Chondrocyte (in vitro differentiated cells): ENCODE measurements around the gene MSANTD3. TPM values are rescaled to one million over a fixed set of nuclear protein-coding genes. Genes with fewer than 3 reads are reported as not detected.
A peak's percentile ranks its signal among the peaks of the same experiment; 100 is the strongest.

Experiments
- DNase-seq: peaks from one replicate; pipeline ENCODE4 v3.0.0; 2021; ENCODE audit warnings: mixed read lengths, low spot score
- H3K27ac Mint-ChIP-seq: one replicate; pipeline ENCODE4 v1.8.0; 2021; ENCODE audit warnings: mild to moderate bottlenecking, moderate library complexity, mixed read lengths; ENCODE audit not compliant: unreplicated experiment
- H3K27me3 Mint-ChIP-seq: 2 replicates; pipeline ENCODE4 v1.8.0; 2021; ENCODE audit warnings: low read depth, mixed read lengths
- H3K36me3 Mint-ChIP-seq: 2 replicates; pipeline ENCODE4 v1.8.0; 2021; ENCODE audit warnings: low read depth, mixed read lengths
- H3K4me1 Mint-ChIP-seq: 2 replicates; pipeline ENCODE4 v1.8.0; 2021; ENCODE audit warnings: low read depth, mild to moderate bottlenecking, mixed read lengths
- H3K4me3 Mint-ChIP-seq: one replicate; pipeline ENCODE4 v1.8.0; 2021; ENCODE audit warnings: mild to moderate bottlenecking, moderate library complexity, mixed read lengths; ENCODE audit not compliant: unreplicated experiment
- H3K9me3 Mint-ChIP-seq: 2 replicates; pipeline ENCODE4 v1.8.0; 2021; ENCODE audit warnings: low read depth, mixed read lengths
- total RNA-seq: library from RNA; stranded (reverse); gene quantifications from 3 replicates; pipeline ENCODE4 v1.2.1, GENCODE V29; 2021
- TF ChIP-seq, protein P1 (sequence below): fragments of 200-600 bp; sonication (generic); IDR thresholded peaks from 2 replicates; pipeline ENCODE4 v1.5.0; 2021; ENCODE audit warnings: antibody characterized with exemption, mild to moderate bottlenecking, moderate library complexity

The MSANTD3 gene
- total RNA-seq, 1 donor from 2014 or later: 54.0 TPM

GRCh38 chr9:100448266-100448665, 21.3 kb downstream of the MSANTD3 start:
- H3K4me3 Mint-ChIP-seq: no peak overlapping the region
- DNase-seq: no peak
- no peaks in the 10 kb centered on the region for H3K27me3 Mint-ChIP-seq
- no peak overlapping the region for H3K27ac Mint-ChIP-seq
- H3K9me3 Mint-ChIP-seq: no peaks in the 10 kb centered on the region
- TF ChIP-seq, protein P1, sequence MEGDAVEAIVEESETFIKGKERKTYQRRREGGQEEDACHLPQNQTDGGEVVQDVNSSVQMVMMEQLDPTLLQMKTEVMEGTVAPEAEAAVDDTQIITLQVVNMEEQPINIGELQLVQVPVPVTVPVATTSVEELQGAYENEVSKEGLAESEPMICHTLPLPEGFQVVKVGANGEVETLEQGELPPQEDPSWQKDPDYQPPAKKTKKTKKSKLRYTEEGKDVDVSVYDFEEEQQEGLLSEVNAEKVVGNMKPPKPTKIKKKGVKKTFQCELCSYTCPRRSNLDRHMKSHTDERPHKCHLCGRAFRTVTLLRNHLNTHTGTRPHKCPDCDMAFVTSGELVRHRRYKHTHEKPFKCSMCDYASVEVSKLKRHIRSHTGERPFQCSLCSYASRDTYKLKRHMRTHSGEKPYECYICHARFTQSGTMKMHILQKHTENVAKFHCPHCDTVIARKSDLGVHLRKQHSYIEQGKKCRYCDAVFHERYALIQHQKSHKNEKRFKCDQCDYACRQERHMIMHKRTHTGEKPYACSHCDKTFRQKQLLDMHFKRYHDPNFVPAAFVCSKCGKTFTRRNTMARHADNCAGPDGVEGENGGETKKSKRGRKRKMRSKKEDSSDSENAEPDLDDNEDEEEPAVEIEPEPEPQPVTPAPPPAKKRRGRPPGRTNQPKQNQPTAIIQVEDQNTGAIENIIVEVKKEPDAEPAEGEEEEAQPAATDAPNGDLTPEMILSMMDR: no peak
- peaks cover 34% of the 10 kb centered on the region for H3K36me3 Mint-ChIP-seq
- peaks cover 11% of the 10 kb centered on the region for H3K4me1 Mint-ChIP-seq

DNA sequence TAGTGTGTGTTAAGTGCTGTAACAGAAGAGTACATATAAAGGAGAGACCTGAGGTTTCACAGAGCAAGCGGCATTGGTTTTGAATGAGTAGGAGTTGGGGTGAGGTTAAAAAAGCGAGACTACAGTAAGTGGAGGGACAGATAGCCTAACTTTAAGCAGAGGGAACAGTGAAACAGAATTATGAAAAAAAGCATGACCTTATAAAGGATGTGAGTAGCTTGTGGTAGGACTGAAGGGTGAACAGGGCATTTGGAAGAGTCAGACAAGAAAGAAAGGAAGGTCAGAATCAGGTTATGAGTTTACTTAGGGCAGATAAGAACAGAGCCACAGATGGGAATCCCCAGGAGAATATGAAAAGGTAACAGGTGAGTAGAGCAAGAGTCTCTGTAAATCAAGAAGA, 22.5 kb downstream of the MSANTD3 start:
- Mint-ChIP-seq H3K36me3 (peaks cover 40% of the 10 kb centered on the region), H3K27ac (no peak overlapping the region), H3K4me1 (peaks cover 1% of the 10 kb centered on the region), H3K4me3 (no peak overlapping the region), H3K27me3 (no peaks in the 10 kb centered on the region), H3K9me3 (no peaks in the 10 kb centered on the region)
- DNase-seq: no peak
- TF ChIP-seq, protein P1: no peak

DNA sequence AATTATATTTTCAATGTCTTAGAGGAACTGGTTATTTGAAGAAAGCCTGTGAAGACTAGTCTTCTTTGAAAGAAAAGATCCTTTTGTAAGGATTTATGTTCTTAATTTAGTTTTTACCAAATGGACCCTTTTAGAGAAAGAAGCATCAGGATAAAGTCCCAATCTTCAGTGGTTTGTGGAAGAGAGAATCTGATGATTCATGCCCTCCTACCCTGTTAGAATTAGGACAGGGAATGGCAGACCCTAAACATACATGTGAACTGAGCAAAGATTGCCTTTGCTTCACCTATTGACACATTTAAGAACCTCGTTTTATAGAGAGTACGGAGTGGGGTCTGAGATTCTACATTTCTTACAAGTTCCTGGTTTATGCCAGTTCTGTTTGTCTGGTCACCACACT, 26.0 kb downstream of the MSANTD3 start:
- H3K4me3 Mint-ChIP-seq: no peak overlapping the region
- no peaks in the 10 kb centered on the region for H3K9me3 Mint-ChIP-seq
- peaks cover 14% of the 10 kb centered on the region for H3K4me1 Mint-ChIP-seq
- peaks cover 34% of the 10 kb centered on the region for H3K36me3 Mint-ChIP-seq
- TF ChIP-seq, protein P1: no peak
- H3K27ac Mint-ChIP-seq: no peak overlapping the region
- no peak for DNase-seq
- H3K27me3 Mint-ChIP-seq: no peaks in the 10 kb centered on the region

GRCh38 chr9:100455470-100455869, 28.5 kb downstream of the MSANTD3 start:
- Mint-ChIP-seq H3K4me3 (no peak overlapping the region), H3K9me3 (no peaks in the 10 kb centered on the region), H3K36me3 (peaks cover 31% of the 10 kb centered on the region), H3K4me1 (peaks cover 14% of the 10 kb centered on the region), H3K27me3 (no peaks in the 10 kb centered on the region), H3K27ac (peak overlapping the region; percentile 85)
- TF ChIP-seq, protein P1: no peak
- no peak for DNase-seq

DNA sequence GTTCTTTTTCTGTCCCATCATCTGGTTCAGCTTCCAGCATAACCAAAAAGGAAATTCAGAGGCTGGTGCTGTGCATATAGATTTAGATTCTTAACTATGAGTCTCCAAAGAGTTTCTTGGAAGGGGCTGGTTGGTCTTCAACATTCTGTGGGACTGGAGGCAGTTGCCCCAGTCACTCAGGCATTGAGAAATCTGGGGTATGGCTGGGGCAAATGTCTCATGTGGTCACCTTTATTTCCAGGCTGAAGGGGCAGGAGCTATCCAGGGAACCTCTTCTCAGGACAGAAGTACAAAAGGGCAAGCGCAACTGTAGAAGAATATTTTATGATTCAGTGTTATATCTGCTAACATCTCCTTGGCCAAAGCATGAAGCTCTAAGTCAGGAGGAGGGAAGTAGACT, 30.6 kb downstream of the MSANTD3 start:
- no peak for DNase-seq
- peaks cover 14% of the 10 kb centered on the region for H3K36me3 Mint-ChIP-seq
- peaks cover 14% of the 10 kb centered on the region for H3K4me1 Mint-ChIP-seq
- TF ChIP-seq, protein P1: no peak
- H3K27me3 Mint-ChIP-seq: no peaks in the 10 kb centered on the region
- no peak overlapping the region for H3K27ac Mint-ChIP-seq
- no peaks in the 10 kb centered on the region for H3K9me3 Mint-ChIP-seq
- H3K4me3 Mint-ChIP-seq: no peak overlapping the region
